Ramos (cell line): ENCODE data around the gene SLC38A3.
"Not testable (repeated sequence)": the region's sequence is repeated elsewhere in the genome, so short reads cannot be mapped to it uniquely, and the experiment has no call there.

Source experiments
- in situ Hi-C: fragments of 300-500 bp; cut with MboI; formaldehyde crosslinking; loops from one replicate; pipeline ENCODE4 v1.14.3; 2022; ENCODE audit warnings: low sequenced_read_pairs; ENCODE audit not compliant: unreplicated experiment

SLC38A3 gene

GRCh38 chr3:50245251-50245745 is 40.2 kb downstream of the SLC38A3 start:
- in situ Hi-C loops = no loop called here

- in situ Hi-C loops = no loop called here
These were observed 40.9 kb downstream of the SLC38A3 start for GRCh38 chr3:50245831-50246516.

- in situ Hi-C loops = no loop called here
These were observed 41.5 kb downstream of the SLC38A3 start for GRCh38 chr3:50246517-50246954.

- in situ Hi-C loops = no loop called here
These were observed 43.3 kb downstream of the SLC38A3 start for GRCh38 chr3:50248387-50248786.

GRCh38 chr3:50249457-50249856 is 44.4 kb downstream of the SLC38A3 start:
- in situ Hi-C loops = no loop called here

GRCh38 chr3:50250514-50250913 is 45.4 kb downstream of the SLC38A3 start:
- in situ Hi-C loops = no loop called here

- in situ Hi-C loops = no loop called here
These were observed 46.1 kb downstream of the SLC38A3 start for GRCh38 chr3:50251220-50251619.

- in situ Hi-C loops = no loop called here
These were observed 49.6 kb downstream of the SLC38A3 start for GRCh38 chr3:50254577-50255250.

GRCh38 chr3:50255251-50255615 is 50.2 kb downstream of the SLC38A3 start:
- in situ Hi-C loops = no loop called here

GRCh38 chr3:50256978-50257890 is 52.2 kb downstream of the SLC38A3 start:
- in situ Hi-C loops = no loop called here

- in situ Hi-C loops = no loop called here
These were observed 53.1 kb downstream of the SLC38A3 start for GRCh38 chr3:50258029-50258680.

GRCh38 chr3:50258979-50259378 is 53.9 kb downstream of the SLC38A3 start:
- in situ Hi-C loops = no loop called here

GRCh38 chr3:50259432-50260026 is 54.5 kb downstream of the SLC38A3 start:
- in situ Hi-C loops = no loop called here

- in situ Hi-C loops = no loop called here
These were observed 55.2 kb downstream of the SLC38A3 start for GRCh38 chr3:50260027-50260941.

- in situ Hi-C loops = no loop called here
These were observed 55.9 kb downstream of the SLC38A3 start for GRCh38 chr3:50260942-50261441.

GRCh38 chr3:50261505-50261904 is 56.4 kb downstream of the SLC38A3 start:
- in situ Hi-C loops = no loop called here

GRCh38 chr3:50262200-50262599 is 57.1 kb downstream of the SLC38A3 start:
- in situ Hi-C loops = not testable (repeated sequence)

GRCh38 chr3:50262778-50263177 is 57.7 kb downstream of the SLC38A3 start:
- in situ Hi-C loops = no loop called here
